HG02852 (cell line): ENCODE results near the gene PHLDA3.

Source experiments
- ATAC-seq: cut with Tn5 transposase; IDR thresholded peaks from one replicate; pipeline ENCODE4 v1.9.1; 2021; ENCODE audit warnings: mild to moderate bottlenecking, moderate library complexity; ENCODE audit not compliant: unreplicated experiment

PHLDA3 gene

DNA sequence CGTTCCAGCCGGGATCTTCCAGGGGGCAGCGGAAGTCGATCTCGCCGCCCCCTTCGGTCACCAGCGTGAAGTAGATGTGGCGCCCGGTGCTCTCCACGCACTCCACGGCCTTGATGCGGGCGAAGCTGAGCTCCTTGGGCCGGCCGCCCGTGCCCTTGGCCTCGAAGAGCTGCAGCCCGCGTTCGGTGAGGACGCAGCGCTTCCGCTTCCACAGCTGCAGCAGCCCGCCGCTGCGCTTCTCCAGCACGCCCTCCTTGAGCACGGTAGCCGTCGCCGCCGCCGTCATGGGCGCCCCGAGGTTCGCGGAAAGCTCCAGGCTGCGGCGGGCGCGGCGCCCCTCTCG lies 516 bp downstream of the PHLDA3 start:
- peak; percentile 43 for ATAC-seq

DNA sequence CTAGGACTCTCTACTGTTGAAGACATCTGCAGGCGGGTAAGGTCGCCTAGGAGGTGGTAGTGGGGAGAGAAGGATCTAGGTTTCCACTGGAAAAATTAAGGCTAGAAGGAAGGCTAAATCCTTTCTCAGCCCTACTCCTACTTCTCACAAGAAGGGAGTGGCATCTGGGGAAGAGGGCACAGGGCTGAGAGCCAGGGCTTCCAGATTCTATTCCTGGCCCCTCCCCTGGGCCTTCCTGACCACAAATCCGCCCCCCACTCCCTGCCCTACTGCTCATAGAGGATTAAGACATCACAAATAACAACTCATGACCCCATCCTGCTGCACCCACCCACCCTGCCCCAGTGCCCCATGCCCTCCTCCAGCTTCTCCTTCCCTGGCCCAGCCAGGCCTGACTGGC lies 2.5 kb downstream of the PHLDA3 start:
- ATAC-seq: no peak

DNA sequence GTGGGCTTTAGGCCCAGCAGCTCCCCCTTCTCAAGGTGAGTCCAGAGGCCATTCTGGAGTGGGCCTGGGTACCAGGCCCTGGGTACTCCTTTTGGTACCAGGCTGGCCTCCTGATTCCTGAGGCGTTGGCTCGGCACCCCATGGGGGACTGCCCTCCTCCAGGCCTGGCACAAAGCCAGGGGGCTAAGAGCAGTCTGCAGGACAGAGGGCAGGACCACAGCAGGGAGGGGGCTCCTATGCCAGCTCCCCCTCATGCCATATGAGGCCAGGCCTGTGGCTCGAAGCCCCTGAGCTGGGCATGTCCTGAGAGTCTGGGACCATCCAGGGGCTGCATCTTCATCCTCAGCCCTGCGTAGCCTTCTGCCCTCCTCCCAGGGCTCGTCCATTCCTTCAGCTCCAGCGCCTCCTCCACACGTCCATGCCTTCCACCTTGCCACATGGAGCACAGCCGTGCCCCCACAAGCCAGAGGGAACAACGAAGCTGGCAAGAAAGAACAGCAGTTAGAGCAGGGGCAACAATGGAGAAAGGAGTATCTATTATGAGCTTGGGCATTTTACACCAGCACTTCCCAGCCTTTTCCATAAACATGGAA lies 3.2 kb downstream of the PHLDA3 start:
- ATAC-seq: no peak

DNA sequence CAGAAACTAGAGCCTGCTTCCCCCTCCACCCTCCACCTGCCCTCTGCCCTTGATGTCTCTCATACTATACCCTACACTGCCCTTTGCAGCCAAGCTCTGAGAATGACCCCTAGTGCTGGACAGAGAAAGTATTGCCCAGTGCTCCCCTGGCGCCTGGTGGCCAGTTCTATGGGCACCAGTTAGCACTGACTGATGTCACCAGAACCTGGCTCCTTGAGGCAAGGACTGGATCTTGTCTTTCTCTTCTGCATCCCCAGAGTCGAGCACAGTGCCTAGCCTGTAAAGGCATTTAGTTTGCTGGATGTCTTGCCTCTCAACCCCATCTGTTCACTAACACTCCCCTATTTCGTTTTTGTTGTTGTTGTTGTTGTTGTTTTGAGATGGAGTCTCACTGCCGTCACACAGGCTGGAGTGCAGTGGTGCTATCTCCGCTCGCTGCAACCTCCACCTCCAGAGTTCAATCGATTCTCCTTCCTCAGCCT lies 5.9 kb downstream of the PHLDA3 start:
- no peak for ATAC-seq

DNA sequence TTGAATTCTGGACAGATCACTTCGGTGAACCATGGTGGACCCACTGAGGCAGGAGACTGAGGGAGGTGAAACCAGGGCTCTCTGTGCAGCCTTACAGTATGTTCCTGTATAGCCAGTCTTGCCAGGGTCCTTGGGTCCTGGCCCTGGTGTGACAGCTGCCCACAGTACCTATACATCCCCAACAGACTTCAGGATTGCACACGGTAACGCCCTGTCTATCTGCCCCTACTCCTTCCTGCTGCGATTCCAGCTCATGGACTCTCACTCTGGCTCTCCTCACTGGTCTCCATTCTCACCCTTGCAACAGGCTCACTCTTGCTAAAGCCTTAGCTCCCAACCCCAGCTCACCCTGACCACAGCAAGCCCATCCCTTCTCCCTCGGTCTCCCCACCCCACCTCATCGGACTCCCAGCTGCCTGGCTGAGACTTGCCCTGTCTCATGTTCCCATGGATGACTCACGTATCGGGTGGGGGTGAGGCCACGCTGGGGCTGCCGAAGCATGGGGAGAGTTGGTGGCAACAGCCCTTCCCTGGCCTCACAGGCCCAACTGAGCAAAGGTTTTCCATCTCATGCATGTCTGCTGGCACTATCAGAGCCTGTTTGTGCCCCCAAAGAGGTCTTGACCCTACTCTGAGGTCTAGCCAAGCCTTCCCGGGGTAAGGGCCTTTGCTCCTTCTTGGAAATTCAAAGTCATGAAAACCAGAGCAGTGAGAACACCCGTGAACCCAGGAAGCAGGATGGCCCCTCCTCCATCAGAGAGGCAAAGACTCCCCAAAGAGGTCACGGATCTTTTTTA lies 7.1 kb downstream of the PHLDA3 start:
- no peak for ATAC-seq

DNA sequence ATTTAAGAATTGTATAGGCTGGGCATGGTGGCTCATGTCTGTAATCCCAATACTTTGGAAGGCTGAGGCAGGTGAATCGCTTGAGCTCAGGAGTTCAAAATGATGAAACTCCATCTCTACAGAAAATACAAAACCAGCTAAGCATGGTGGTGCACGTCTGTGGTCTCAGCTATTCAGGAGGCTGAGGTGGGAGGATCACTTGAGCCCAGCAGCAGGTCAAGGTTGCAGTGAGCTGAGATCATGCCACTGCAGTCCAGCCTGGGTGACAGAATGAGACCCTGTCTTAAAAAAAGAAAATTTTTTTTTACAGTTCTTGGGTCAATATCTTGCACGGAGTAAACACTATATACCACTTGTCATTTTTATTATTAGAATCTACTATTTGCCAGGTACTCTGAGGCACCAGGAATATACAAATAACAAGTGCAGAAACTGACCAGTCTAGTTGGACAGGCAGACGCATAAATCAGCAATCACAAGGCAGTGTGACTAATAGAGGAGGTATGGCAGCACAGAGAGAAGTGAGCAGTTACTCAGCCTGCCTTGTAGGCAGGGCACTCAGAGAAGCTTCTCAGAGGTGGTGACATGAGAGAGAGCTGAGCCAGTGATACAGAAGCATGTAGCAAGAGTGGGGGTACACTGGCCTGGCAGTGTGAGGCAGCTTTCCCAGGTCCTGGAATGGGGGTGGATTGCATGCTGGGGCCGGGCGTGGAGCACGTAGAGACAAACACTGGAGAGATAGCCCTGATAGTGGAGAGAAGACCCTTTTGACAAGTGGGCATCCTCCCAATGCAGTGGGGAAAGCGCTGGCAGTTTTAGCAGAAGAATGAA lies 8.0 kb downstream of the PHLDA3 start:
- no peak for ATAC-seq

DNA sequence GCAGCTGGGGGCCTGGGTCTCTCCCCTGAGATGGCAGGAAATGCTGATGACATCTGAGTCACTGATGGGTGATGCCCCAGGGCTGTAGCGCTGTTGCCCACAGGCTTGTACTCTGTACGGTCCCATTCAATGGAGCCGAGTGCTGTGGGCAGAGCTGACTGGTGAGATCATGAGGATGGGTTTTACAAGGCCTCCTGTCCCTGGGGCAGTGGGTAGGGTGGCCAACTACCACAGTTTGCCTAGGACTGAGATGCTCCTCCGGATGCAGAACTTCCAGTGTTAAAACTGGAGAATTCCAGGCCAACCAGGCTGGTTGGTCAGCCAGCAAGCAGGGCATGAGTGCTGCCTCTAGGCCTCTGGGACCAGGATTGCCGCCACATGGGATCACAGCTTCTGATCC lies 9.2 kb downstream of the PHLDA3 start:
- ATAC-seq: no peak

DNA sequence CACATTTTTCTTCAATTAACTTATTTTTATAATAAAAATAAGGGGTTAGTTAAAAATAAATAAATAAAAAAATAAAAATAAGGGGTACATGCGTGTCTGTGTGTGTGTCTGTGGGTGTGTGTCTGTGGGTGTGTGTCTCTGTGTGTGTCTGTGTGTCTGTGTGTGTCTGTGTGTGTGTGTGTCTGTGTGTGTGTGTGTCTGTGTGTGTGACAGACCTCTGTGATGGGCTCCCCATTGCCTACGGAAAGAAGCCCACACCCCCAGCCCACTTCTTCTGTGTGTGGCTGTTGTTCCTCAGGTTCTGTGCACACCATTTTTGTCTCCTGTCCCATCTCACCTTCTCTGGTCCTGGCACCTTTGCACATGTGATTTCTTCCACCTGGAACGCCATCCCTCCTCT lies 9.9 kb downstream of the PHLDA3 start:
- no peak for ATAC-seq

DNA sequence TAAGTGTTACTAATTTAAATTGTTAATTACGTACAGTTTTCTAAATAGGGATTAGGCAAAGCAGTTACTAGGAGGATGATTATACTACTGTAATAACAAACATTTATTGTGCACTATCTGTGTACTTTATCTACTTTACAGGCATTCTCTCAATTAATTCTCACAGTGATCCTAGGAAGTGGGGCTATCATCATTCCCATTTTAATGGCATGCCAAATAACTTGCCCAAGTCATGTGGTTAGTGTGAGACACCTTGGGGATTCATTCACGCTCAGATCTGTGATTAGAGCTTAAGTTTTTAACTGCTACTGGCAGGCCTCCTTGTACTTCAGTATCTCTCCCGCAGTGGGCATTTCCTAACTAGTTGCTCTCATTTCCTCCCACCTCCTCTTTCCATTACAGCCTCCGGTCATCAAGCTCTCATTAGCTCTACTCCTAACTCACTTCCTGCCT lies 11.5 kb downstream of the PHLDA3 start:
- ATAC-seq: no peak

DNA sequence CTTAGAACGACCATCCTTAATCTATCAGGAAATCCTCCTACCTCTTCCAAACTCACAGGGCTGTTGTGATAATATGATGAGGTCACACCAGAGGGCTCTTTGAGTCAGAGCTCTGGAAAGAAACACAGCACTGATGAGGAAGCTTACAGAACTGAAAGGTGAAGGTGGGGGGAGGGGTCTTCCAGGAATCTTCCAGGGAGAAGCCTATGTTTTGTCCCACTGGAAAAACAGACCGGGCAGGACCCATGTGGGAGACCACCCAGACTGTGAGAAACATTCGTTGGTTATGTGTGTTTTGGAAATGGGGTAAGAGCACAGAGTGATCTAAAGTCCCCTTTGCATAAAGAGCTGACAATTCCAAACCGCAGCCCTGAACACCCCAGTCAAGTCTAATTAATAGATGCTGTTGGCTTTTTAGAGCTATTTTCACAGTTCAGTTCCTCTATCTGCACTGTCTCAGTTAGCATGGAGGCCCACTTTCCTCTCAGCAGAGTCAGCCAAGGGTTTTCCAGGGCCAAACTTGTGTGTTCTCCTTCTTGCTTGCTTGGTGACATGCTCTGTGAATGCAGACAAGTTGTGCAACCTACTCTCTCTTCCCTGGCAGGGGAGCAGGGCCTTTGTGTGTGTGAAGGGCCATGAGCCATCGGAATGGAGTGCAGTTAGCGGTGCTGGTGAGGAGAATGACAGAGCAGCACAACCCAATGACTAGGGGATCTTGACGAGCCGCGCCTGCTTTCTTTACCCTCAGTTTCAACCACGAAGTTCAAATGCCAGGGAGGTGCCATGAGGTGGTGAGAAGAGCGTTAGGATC lies 12.3 kb downstream of the PHLDA3 start:
- no peak for ATAC-seq

DNA sequence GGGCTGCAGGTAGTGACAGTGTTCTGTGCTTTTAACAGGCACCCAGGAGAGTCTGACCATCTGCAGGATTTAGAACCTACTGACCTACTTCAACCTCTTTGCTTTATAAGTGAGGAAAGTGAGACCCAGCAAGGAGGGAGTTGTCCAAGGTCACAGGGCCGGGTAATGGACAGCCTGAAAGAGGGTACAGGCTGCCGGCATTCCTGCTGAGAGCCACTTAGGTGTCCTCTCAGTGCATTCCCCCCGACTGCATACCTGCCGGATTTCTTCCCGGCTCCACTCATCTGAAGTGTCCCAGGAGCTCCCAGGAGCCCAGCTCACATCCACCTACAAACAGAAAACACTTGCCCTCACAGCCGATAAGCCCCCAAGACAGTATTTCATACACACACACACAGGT lies 13.9 kb downstream of the PHLDA3 start:
- no peak for ATAC-seq

DNA sequence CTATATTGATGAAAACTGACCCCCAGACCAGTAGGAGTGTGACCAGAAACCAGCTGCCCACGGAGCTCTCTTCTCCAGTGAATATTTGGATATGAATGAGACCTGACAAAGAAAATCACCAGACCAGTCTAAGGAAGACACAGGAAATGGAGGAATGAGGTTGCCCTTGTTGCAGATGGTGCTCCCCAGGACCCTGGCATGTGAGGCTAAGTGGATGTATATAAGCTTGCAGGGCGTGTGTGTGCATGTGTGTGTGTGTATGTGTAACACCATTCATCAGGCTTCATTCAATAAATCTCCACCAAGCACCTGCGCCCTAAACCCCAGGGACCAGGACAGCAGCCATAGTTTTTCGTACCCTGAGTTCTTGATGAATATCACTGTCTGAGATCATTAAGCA lies 14.4 kb downstream of the PHLDA3 start:
- no peak for ATAC-seq

DNA sequence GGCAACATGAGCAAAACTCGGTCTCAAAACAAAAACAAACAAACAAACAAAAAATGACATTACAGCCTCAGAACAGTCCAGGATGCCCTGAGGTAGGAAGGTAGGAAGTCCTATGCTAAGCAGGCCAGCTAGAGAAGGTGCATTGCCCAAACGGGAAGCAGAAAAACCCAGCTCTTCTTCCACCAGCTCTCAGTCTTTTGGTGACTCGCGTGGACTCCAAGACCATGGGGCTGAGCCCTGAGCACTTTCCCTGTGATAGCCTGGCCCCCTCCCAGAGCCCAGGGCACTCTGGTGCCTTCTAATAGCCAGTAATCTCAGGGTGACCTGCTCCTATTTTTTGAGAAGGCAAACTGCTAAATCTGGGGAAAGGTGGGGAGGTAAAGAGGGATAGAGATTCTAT lies 16.1 kb downstream of the PHLDA3 start:
- no peak for ATAC-seq

DNA sequence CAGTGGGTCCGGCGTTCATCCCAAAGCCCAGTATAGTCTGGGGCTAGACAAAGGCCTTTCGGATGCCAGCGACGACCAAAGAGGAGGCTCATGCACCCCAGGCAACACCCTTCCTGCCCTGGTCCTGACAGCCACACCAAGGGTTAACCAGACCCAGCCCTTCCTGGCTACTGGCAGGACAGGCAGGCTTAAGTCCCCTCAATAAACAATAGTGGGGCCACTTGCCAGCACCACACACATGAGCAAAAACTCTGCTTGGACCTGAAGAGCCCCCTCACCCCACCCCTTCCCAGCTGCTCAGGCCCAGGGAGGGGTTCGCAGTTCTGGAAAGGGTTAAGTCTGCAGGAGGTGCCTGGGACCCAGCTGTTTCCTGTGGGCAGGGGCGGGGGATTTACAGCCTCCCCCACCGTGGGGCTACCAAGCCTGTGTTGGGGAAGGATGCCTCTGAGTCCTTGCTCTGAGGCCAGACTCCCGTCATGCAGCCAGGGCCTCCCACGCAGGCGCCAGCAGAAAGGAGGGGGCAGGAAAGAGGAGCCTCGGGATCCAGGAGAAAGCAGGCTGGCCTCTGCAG lies 18.2 kb downstream of the PHLDA3 start:
- peak; percentile 47 for ATAC-seq

DNA sequence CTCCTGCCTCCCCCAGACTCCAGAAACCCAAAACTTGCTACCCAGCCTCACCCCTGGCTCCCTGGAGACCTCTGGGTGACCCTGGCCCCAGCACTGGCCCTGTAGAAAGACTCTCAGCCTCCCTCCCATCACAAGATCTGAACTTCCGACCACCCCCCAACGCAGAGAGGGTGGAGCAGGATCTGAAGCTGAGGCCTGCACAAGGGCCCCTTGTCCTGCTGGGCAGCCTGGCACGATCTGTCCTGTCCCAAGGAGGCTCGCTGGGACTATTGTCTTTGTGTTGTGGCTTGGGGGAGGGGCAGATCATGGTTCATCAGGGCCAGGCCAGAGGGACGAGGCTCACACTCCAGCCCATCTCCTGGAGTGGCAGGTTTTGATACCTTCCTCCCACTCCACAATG lies 20.0 kb downstream of the PHLDA3 start:
- ATAC-seq: no peak

DNA sequence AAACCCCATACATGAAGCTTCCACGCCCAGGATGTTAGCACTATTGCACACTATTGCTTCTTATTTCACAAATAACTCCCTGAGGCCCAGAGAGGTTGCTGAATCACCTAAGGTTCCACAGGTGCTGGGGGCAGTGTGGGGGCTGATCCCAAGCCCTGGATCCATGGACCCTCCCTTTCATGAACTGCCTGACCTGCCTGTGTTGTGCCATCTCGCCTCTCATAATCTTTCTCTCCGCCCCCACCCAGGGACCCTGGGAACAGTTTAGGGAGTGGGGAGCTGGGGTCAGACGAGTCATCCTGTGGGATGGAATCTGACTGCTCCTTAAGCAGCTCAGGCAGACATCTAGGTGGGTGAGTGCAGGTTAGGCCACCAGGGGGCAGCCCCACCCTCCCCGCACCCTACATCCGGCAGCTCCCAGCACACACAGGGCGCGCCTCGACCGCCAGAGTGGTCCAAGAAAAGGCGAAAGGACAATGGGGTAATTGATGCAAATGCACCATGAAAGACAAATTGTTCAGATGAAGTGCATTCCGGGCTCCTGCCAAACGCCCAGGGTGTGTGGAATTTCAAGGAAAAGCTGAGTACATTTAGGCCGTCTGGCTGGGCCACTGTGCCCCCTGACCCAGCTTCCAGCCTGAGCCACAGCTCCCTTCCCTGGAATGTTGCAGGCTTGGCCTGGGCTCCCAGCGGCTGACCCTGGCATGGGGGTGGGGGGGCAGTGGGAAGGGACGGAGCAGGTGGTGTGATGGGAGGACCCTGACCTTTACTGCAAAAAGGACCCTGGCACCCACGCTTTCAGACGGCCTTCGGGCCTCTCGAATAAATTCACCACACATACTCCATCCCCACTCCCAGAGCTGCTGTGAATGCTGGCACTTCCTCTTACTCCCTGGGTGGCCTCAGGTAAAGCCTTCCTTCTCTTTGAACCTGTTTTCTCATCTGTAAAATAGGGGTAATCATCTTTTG lies 20.8 kb downstream of the PHLDA3 start:
- peak; percentile 79 for ATAC-seq

DNA sequence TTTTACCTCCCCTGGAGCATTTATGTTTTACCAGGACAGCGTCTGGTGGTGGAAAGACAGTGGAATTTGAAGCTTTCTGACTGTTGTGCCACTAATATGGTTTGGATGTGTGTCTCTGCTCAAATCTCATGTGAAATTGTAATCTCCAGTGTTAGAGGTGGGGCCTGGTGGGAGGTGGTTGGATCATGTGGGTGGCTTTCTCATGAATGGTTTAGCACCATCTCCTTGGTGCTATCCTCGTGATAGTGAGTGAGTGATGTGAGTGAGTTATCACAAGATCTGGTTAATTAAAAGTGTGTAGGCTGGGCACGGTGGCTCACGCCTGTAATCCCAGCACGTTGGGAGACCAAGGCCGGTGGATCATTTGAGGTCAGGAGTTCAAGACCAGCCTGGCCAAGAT lies 23.7 kb downstream of the PHLDA3 start:
- no peak for ATAC-seq

DNA sequence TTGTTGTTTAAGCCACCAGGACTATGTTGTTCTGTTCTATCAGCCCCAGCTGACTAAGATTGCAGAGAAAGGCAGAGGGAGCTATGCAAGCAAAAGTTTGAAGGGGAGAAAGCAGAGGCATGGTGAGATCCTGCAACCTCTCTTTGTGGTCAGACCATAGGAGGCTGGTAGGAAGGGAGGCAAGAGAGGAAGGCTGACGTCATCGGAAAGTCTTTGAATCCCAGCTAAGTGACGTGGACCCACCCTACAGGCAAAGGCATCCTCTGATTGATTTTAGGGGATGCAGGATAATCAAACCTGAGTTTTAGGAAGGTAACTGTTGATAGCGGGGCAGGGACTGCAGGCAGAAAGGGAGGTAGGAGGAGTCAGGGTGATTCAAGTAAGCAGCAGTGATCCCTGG lies 24.2 kb downstream of the PHLDA3 start:
- ATAC-seq: no peak

DNA sequence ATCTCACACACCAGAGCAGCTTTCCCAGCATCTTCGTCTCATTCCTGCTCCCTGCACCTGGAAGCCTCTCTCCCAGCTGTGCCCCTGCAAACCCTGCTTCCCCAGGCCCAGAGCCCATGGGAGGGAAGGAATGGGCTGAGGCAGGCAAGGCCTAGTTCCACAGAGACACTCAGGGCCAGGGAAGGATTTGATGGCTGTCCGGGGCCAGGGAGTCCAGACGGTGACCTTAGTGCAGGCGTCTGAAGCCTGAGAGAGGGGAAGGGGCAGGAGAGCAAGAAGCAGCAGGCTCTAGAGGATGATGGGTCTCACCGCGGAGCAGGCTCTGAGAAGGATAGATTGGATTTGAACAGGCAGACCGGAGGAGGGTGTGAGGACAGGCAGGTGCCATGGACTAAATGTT lies 25.2 kb downstream of the PHLDA3 start:
- ATAC-seq: no peak
